Left lung (tissue), 10 donors: ENCODE results near the gene MED12L. TPM values are rescaled to one million over a fixed set of nuclear protein-coding genes. Genes with fewer than 3 reads are reported as not detected.
A peak's percentile ranks its signal among the peaks of the same experiment; 100 is the strongest.

Experiments used
- ATAC-seq: fragments of 200-7000 bp; cut with Tn5 transposase; one replicate; pipeline ENCODE4 v1.9.1; 2020; ENCODE audit warnings: moderate library complexity
- DNase-seq, 4 donors: peaks; one replicate each; pipeline ENCODE4 v3.0.0-alpha.2; 2013 to 2020
- H3K27ac ChIP-seq, 2 donors: fragments of 200-600 bp; sonication (generic) in 1 of 2; one replicate each; pipeline versions ENCODE4 v1.5.0 to v1.8.0; 2020 to 2021
- H3K27me3 ChIP-seq, 2 donors: fragments of 200-600 bp; sonication (generic) in 1 of 2; one replicate each; pipeline versions ENCODE4 v1.5.0 to v1.8.0; 2020 to 2021
- H3K36me3 ChIP-seq, 2 donors: fragments of 200-600 bp; sonication (generic) in 1 of 2; one replicate each; pipeline versions ENCODE4 v1.5.0 to v1.8.0; 2020 to 2021
- H3K4me1 ChIP-seq, 2 donors: fragments of 200-600 bp; one replicate each; pipeline ENCODE4 v1.8.0; 2021
- H3K4me3 ChIP-seq, 2 donors: fragments of 200-600 bp; sonication (generic) in 1 of 2; one replicate each; pipeline versions ENCODE4 v1.5.0 to v1.8.0; 2020 to 2021; ENCODE audit warnings: mild to moderate bottlenecking in 1 of 2
- H3K9me3 ChIP-seq, 2 donors: fragments of 200-600 bp; sonication (generic) in 1 of 2; one replicate each; pipeline versions ENCODE4 v1.5.0 to v1.8.0; 2020 to 2021
- CTCF ChIP-seq, 2 donors: fragments of 200-600 bp; sonication (generic) in 1 of 2; IDR thresholded peaks; one replicate each; pipeline versions ENCODE4 v1.5.0 to v1.8.0; 2021; ENCODE audit warnings: antibody characterized with exemption in 2 of 2
- intact Hi-C, 2 donors: fragments of 100-400 bp; cut with DNase I; formaldehyde crosslinking; loops; one replicate each; pipeline versions ENCODE4 v1.11.2 to v1.14.2; 2022
- polyA plus RNA-seq, 6 donors: library from polyadenylated mRNA; unstranded; fragments of 120-200 nt; gene quantifications; one replicate each; pipeline ENCODE4 v1.2.1, GENCODE V29; 2013; ENCODE audit not compliant: insufficient read length in 6 of 6
- total RNA-seq, 2 donors: library from RNA; stranded (reverse); fragmentation: NEBNext Ultra II Directional; extraction: Animal tissue kit (Norgen Biotek cat#: 25700); gene quantifications; one replicate each; pipeline ENCODE4 v1.2.1, GENCODE V29; 2021
- donor health status: DM: no; HTN: yes; CAD: no.
- donor health status: DM: no; HTN: no; CAD: no.

MED12L gene
- total and polyA plus RNA-seq, 8 donors, result 0.66 to 1.0 (median 0.77) TPM

GRCh38 chr3:151225040-151225975, 139.8 kb downstream of the MED12L start:
- intact Hi-C loops, result no loop called here
- Histone ChIP-seq H3K9me3 (no peaks in the 10 kb centered on the region), H3K36me3 (no peaks in the 10 kb centered on the region), H3K4me1 (peaks cover 0 to 17% of the 10 kb centered on the region in 2 donors), H3K4me3 (no peak overlapping the region), H3K27me3 (no peaks in the 10 kb centered on the region), H3K27ac (no peak overlapping the region)
- ATAC-seq (no peak), DNase-seq (no peak)
- TF ChIP-seq CTCF (IDR thresholded peaks at IDR 0.05), result no peak

GRCh38 chr3:151226088-151226563, 140.7 kb downstream of the MED12L start:
- no peaks in the 10 kb centered on the region for H3K36me3 ChIP-seq
- intact Hi-C loops, result loop anchor here in 1 of 2 donors (2.0 kb wide), 1 partner anchor 57 kb away; no protein-coding TSS in a partner anchor
- no peak for TF ChIP-seq CTCF (IDR thresholded peaks at IDR 0.05)
- DNase-seq, result no peak
- no peaks in the 10 kb centered on the region for H3K9me3 ChIP-seq
- peaks cover 0 to 25% of the 10 kb centered on the region in 2 donors for H3K4me1 ChIP-seq
- no peak overlapping the region for H3K27ac ChIP-seq
- no peak for ATAC-seq
- no peaks in the 10 kb centered on the region for H3K27me3 ChIP-seq
- H3K4me3 ChIP-seq, result no peak overlapping the region

GRCh38 chr3:151226825-151227224, 141.4 kb downstream of the MED12L start:
- Histone ChIP-seq H3K27me3 (no peaks in the 10 kb centered on the region), H3K36me3 (no peaks in the 10 kb centered on the region), H3K4me1 (peaks cover 0 to 25% of the 10 kb centered on the region in 2 donors), H3K27ac (no peak overlapping the region), H3K4me3 (no peak overlapping the region), H3K9me3 (no peaks in the 10 kb centered on the region)
- intact Hi-C loops, result loop anchor here in 1 of 2 donors (2.0 kb wide), 1 partner anchor 56 kb away; no protein-coding TSS in a partner anchor
- no peak for TF ChIP-seq CTCF (IDR thresholded peaks at IDR 0.05)
- no peak for DNase-seq
- no peak for ATAC-seq

GRCh38 chr3:151227266-151227806, 141.9 kb downstream of the MED12L start:
- DNase-seq (no peak), ATAC-seq (peak; percentile 16)
- no peaks in the 10 kb centered on the region for H3K36me3 ChIP-seq
- no peak for TF ChIP-seq CTCF (IDR thresholded peaks at IDR 0.05)
- no peak overlapping the region for H3K4me3 ChIP-seq
- intact Hi-C loops, result loop anchor here in 1 of 2 donors (2.0 kb wide), 1 partner anchor 55 kb away; no protein-coding TSS in a partner anchor
- H3K27me3 ChIP-seq, result no peaks in the 10 kb centered on the region
- peaks cover 0 to 25% of the 10 kb centered on the region in 2 donors for H3K4me1 ChIP-seq
- no peaks in the 10 kb centered on the region for H3K9me3 ChIP-seq
- no peak overlapping the region for H3K27ac ChIP-seq
